HG03095 (cell line): Measurements from ENCODE around the gene DTWD2.
"Not testable (repeated sequence)": the region's sequence is repeated elsewhere in the genome, so short reads cannot be mapped to it uniquely, and the experiment has no call there.

Experiments
- ATAC-seq: cut with Tn5 transposase; IDR thresholded peaks from one replicate; pipeline ENCODE4 v1.9.1; 2021; ENCODE audit warnings: moderate library complexity; ENCODE audit not compliant: unreplicated experiment

Gene DTWD2

DNA sequence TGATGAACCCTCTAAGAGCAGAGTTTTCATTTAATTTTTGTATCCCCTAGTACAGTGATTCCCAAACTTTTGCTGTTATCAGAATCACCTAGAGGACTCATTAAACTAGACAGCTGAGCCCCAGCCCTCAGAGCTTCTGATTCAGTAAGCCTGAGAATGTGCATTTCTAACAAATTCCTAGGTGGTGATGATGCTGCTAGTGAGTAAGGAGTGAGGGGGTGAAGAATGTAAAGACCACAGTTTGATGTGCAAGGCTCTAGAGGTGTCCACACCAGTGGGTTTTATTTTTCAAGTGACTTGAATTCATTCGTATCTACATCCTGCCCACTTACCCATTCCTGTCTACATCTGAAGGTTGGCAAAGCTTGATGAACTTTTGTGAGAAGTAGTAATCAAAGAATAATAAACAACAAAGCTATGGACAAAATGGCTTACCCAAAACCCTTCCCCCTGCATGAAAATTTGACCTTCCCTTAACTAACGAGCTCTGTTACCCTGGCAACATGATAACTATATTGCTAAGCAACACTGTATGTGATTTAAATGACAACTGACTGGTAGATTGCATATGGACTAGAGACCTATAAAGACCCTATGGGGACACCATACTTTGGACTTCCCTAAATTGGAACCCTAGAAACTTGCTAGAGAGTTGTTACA, 35.2 kb downstream of the DTWD2 start:
- ATAC-seq: no peak

DNA sequence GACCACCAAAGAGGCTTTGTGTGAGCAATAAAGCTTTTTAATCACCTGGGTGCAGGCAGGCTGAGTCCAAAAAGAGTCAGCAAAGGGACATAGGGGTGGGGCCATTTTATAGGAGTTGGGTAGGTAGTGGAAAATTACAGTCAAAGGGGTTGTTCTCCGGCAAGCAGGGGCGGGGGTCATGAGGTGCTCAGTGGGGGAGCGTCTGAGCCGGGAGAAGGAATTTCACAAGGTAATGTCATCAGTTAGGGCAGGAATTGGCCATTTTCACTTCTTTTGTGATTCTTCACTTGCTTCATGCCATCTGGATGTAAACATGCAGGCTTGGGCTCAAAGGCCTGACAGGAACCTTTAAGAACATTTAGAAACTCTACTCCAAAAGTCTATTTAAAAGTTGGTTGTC, 36.0 kb downstream of the DTWD2 start:
- not testable (repeated sequence) for ATAC-seq

DNA sequence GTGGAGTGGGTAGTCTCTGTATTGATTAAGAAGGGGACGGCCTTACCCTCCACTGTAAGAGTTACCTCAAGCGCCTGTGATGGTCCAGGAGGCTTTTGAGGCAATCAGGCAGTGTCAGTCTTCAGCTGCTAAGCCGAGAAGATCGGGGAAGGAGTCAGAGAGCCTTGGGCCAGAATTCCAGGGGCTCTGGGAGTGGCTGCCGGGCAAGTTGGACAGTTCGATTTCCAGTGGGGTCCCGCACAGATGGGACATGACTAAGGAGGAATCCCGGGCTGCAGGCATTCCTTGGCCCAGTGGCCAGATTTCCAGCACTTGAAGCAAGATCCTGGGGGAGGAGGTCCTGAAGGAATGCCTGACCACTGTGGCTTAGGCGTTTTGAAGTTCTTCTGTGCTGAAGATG, 38.0 kb downstream of the DTWD2 start:
- ATAC-seq: not testable (repeated sequence)

DNA sequence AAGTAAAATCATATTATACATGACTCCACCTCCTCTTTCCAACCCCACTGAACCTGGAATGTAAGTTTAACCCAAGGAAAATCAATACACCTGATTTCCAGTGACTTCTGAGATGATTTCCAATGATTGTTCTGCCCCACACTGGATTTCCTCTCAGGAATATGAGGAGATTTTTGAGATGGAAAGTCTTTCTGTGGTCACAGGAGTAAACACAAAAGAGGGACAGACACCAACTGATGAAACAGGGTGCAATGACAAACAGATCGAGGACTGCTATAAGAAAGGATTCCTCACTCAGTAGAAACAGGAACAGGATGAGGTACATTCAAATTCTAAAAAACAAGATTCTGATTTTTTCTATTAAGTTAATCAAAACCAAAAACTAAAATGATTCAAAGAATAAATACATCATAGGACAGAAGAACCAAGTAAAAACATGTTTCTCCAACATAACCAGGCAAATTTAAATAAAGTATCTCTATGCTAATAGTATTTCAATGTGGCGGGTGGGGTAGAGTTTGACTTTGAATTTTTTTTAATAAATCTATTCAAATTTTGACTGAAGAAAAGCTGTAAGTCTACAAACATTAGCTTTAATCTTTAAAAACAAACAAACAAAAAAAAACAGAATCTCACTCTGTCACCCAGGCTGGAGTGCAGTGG, 42.1 kb downstream of the DTWD2 start:
- ATAC-seq: no peak

DNA sequence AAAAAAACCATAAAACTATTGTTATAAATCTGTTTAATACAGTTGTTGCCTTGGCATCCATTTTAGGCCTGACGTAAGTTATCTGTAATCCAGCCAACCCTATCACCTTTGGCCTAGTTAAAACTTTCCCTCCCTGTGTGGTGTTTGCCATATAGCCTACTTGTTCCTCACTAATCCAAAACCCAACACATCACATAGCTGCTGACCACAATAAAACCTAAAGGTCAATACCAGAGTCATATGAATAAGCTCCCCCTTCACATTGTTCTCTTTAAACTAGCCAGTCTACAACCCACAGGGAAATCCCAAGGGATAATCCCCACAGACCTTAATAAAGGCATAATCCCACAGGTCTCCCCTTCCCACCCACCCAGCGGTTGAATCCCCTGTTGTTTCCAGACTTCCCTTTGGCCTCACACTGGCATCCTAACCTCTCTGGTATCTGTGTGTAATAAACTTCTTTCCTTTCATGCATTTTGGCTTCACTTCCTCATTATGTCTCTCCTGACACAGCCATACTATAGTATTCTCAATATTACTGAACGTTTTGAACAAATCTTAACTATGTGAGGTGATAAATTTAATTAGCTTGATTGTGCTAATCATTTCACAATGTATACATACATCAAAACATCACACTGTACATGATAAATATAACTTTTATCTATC, 50.8 kb downstream of the DTWD2 start:
- ATAC-seq: no peak

DNA sequence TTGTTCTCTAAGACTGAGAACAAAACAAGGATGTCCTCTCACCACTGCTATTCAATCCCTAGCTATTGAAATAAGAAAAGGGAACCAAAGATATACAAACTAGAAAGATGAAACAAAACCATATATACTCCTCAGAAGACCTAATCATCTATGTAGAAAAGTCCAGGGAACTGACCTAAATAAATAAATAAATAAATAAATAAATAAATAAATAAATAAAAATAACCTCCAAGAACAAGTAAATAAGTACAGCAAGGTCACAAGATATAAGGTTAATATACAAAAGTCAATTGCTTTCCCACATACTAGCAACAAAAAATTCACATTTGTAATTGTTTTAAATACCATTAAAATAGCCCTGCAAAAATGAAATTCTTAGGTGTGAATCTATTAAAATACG, 54.6 kb downstream of the DTWD2 start:
- no peak for ATAC-seq

DNA sequence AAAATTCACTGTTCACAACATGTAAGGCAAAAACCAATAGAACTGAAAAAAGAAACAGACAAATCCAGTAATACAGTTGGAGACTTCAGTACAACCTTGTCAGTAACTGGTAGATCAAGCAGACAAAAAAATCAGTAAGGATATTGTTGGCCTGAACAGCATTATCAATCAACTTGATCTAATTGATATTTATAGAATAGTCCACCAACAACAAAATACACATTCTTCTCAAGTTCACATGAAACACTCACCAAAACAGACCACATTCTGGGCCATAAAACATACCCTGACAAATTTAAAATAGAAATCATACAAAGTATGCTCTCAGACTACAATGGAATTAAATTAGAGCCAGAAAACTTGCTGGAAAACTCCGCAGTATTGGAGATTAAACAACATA, 56.8 kb downstream of the DTWD2 start:
- ATAC-seq: no peak

DNA sequence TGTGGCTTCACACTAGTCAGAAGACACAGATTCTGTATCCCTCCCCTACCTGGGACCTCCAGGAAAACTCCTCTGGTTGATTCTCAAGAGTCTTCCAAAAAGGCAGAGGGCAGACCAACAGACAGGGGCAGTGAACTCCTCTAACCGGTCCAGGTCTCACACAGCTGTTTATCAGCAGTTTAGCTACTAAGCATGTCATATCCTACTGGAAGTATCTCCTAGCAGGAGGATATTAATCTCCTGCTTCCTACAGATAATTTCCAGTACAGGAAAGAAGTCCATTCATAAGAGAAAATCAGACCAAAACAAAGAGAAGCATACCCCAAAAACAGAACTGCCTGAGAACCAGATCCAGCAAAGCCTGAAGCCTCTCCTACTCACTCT, 64.3 kb downstream of the DTWD2 start:
- no peak for ATAC-seq

DNA sequence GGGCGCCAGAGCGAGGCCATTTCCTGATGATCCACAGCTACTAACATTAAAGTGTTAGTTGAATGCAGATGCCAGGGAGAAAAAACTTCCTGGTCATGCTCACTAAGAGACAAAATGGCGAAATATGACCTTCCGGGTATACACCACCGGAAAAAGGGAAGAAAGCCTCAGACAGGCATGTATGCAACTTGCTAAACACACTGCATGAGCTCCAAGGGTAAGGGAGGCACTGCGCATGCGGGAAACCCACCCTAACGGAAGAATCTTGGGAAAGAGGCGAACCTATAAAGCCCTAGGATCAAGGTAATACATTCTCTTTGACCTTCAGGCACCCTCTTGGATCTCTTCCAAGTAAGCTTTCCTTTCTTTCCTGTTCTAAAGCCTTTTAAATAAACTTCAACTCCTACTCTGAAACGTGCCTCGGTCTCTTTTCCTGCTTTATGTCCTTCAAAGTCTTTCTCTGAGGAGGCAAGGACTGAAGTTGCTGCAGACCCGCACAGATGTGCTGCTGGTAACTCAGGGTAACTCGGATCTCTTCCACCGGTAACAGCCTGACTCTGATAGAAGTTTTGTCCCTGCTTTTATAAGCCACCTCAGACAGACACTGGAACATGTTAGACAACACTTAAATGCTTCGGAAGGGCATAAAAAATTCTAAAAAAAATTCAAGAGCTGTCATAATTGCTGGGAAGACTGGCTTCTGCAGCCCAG, 64.9 kb downstream of the DTWD2 start:
- ATAC-seq: no peak

DNA sequence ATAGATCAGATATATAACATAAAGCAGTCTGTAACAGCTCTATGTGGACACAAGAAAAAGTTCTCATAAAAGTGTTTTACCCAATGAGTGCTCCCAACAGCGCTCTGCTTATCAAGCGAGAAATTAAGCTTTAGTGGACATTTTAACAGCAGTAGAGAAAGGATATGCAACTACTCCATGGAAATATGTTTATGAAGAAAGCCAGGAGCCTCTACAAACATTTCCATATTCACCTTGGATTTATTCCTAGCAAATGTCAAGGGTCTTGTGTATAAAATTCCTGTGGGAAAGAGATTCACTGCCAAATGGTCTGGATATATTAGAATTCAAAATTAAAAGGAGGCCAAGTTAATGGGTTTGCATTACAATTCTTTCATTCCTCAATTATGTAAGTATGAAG, 66.5 kb downstream of the DTWD2 start:
- ATAC-seq: no peak

DNA sequence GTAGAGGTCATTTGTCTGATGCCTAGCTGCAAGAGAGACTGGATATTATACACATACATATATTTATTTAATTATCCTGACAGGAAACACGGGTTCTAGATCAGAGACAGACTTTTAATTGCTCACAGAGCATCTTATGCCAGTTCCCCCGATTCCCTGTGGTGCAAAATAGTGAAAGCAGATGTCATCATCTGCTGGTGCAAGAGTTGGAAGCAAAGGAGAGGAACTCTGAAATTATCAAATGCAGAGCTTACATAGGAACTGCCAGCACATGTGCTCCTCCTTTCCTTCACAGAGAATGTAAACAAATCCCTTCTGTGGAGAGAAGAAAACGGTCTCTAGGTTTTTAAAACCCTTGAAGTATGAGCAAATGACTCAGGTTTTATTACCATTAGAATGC, 69.3 kb downstream of the DTWD2 start:
- no peak for ATAC-seq

DNA sequence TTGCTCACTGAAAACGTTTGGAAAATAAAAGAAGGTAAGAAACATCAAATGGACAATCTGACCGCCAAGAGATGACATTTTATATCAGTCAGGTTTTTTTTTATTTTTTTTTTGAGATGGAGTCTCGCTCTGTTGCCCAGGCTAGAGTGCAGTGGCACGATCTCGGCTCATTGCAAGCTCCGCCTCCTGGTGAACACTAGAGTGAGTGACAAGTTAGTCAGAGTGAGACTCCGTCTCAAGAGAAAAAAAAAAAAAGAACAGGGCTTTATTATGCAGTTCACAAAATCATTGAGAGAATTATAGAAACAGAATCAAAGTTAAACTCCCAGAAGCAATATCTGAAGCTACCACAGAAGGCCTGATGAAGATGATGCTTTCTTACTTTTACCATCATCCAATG, 70.1 kb downstream of the DTWD2 start:
- no peak for ATAC-seq

DNA sequence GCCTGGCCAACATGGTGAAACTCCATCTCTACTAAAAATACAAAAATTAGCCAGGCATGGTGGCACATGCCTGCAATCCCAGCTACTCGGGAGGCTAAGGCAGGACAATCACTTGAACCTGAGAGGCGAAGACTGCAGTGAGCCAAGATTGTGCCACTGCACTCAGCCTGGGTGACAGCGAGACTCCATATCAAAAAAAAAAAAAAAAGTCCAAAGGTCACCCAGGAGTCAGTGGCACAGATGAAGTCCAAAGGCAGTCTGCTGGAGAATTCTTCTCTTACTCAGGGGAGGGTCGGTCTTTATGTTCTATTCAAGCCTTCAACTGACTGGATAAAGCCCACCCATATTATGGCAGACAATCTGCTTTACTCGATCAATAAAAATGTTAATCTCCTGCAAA, 80.8 kb downstream of the DTWD2 start:
- ATAC-seq: not testable (repeated sequence)

DNA sequence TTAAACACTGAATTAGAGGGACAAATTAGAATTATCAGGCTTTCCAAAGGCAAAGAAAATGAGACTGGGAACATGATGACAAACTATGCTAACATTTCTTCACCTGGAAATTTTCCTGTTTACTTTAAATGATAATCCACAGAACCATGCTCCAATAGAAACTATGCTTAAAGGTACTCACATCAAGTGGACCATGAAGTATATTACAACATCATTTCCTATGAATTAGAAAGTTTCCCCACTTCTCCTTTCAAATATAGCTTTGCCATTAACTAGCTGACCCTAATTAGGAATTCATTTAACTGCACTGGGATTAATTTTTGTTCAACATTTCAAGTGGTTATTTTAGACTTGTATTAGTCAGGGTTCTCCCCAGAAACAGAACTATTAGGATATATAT, 81.4 kb downstream of the DTWD2 start:
- ATAC-seq: no peak

DNA sequence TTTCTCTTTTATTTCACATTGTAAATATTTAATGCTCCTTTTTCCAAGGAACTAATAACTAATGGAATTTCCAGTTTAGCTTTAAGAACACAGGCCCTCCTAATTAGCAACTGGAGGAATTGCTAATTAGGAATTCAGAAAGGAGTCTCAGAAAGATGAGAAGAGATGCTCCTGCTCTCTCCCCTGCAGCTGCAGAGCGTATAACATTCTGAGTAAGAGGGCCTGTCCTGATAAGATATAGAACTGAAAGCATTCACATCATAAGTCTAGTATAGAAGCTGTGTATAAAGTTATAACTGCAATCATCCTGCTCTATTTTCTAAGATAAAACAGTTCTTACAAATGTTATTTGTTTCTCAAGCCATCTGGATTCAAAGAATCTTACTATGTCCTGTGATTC, 83.2 kb downstream of the DTWD2 start:
- no peak for ATAC-seq

DNA sequence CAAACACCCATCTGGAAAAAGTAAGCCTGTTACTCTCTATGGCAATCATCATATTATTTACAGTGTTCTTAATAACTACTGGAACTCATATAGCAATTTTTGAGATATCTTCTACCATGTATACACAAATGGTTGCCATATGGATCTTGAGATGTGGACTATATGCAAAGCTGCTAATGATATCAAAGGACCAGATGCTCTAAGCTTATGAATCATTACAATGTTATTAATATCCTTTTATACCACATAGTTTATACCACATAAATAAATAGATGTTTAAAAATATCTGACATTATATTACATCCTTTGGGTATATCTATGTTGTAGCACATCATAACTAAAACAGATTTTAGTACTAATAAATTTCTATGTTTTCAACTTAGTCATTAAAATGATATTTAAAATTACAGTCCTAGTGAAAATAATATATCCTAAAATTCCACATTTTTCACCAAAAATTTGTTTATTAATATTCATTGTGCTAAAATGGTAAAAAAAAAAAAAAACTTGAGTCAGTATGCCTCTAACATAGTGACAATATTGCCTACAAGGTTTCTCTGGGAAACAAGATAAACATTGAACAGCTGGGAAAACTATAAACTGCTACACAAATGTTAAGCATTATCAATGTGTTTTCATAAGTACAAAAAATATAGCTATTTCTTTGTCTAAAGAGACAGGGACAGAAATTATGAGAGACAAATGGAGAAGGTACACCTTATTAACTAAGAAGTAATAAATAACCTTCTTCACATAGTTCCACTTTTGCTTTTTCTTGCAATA, 85.5 kb downstream of the DTWD2 start:
- no peak for ATAC-seq

DNA sequence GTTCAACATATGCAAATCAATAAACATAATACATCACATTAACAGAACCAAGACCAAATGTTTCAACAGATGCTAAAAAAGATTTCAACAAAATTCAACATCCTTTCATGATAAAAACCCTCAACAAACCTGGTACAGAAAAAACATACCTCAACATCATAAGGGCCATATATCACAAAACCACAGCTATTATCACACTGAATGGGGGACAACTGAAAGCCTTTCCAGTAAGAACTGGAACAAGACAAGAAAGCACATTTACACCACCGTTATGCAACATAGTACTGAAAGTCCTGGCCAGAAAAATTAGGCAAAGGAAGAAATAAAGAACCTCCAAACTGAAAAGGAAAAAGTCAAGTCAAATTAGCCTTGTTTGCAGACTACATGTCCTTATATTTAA, 93.6 kb downstream of the DTWD2 start:
- no peak for ATAC-seq

DNA sequence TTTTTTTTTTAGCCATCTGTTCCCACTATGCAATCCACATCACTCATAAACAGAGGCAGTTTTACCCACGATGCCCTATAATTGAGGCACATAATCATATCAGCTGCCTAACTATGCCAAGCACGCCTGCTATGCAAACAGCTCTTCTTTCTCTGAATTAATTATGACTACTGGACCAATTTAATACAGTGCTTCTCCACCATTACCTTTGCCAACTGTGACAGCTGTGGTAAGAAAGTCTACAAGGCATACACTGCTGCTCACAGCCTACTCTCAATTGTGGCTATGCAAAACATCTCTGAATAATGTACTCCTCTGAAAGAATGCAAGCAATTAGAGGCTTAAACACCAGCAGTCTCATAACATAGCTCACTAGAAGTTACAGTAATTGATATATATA, 97.1 kb downstream of the DTWD2 start:
- ATAC-seq: no peak

DNA sequence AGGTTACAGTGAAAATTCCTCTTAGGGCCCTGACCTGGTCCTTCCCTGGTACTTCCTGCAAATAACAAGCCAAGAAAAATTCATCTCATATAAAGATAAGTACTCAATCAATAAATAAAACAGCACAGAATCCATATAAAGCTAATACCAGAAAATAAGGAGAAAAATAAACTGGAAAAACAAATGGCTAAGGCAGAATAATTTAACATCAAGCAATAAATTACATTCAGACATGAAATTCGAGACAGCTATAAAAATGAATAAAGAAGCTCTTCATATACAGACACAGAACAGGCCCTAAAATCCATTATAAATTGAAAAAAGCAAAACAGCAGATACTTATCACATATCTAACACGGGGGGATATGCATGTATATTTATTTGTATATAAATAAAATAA, 99.2 kb downstream of the DTWD2 start:
- ATAC-seq: no peak

DNA sequence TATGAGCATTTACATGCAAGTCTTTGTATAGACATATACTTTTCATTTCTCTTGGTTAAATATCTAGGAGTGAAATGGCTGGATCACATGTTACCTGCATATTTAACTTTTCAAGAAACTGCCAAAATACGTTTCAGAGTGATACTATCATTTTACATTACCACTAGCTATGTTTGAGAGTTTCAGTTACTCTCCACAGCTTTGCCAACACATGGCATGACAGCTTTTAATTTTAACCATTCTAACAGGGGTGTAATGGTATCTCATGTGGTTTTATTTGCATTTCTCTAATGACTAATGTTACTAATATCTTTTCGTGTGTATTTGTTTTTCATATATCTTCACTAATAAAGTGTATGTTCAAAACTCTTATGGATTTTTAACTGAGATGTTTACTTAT, 99.8 kb downstream of the DTWD2 start:
- no peak for ATAC-seq

DNA sequence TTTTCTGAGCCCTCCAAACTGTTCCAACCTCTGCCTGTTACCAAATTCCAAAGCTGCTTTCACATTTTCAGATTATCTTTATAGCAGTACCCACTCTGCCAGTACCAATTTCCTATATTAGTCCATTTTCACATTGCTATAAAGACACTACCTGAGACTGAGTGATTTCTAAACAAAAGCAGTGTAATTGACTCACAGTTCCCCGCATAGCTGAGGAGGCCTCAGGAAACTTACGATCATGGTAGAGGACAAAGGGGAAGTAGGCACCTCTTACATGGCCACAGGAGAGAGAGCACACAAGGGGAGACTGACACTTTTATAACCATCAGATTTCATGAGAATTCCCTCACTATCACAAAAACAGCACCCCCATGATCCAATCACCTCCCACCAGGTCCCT, 105.0 kb downstream of the DTWD2 start:
- no peak for ATAC-seq
